HEK293 (cell line): ENCODE data around the gene ARHGEF37.
A peak's percentile ranks its signal among the peaks of the same experiment; 100 is the strongest.

ENCODE experiments used
- CTCF ChIA-PET: fragments of 350-600 bp; formaldehyde crosslinking; extraction: SDS; loops from one replicate; lab custom pipeline; 2021; ENCODE audit warnings: antibody characterized with exemption; lab: Yijun Ruan, JAX
- POLR2A ChIA-PET: fragments of 300-600 bp; formaldehyde crosslinking; extraction: SDS; loops from one replicate; lab custom pipeline; 2020; ENCODE audit warnings: antibody characterized with exemption, inconsistent platforms; lab: Yijun Ruan, JAX
- H3K27ac ChIP-seq: fragments of 200-500 bp; sonication (Bioruptor generic); 2 replicates; pipeline ENCODE4 v1.5.1; 2014; ENCODE audit warnings: low read depth, low read length, control low read depth, inconsistent platforms; ENCODE audit errors: extremely low read depth
- H3K36me3 ChIP-seq, 2 experiments: fragments of 200-500 bp in 1 of 2; sonication (Bioruptor generic) in 1 of 2; 1 replicate in 1 of 2; 2 replicates in 1 of 2; pipeline ENCODE4 v1.5.1; 2014 to 2017; ENCODE audit warnings: inconsistent platforms in 2 of 2, low read length in 2 of 2; ENCODE audit not compliant: control insufficient read depth in 2 of 2, insufficient read depth in 1 of 2
- H3K4me1 ChIP-seq: fragments of 200-500 bp; sonication (Bioruptor generic); 2 replicates; pipeline ENCODE4 v1.5.1; 2014; ENCODE audit warnings: mild to moderate bottlenecking, low read length, inconsistent platforms; ENCODE audit not compliant: control insufficient read depth, insufficient read depth
- H3K4me3 ChIP-seq: 2 replicates; pipeline ENCODE4 v1.5.1; 2011; ENCODE audit warnings: low read depth, mild to moderate bottlenecking, control low read depth, low read length, moderate library complexity
- H3K9me3 ChIP-seq: fragments of 200-500 bp; sonication (Bioruptor generic); 2 replicates; pipeline ENCODE4 v1.5.1; 2014; ENCODE audit warnings: low read depth, low read length, inconsistent platforms; ENCODE audit not compliant: control insufficient read depth, insufficient read depth
- BCL6B ChIP-seq: fragments of 450-650 bp; formaldehyde crosslinking; IDR thresholded peaks from 2 replicates; pipeline ENCODE4 v1.5.1; 2017; ENCODE audit warnings: missing biosample characterization, missing genetic modification characterization
- FEZF1 ChIP-seq: fragments of 450-650 bp; formaldehyde crosslinking; IDR thresholded peaks from 2 replicates; pipeline ENCODE4 v1.5.1; 2016; ENCODE audit warnings: missing biosample characterization, missing genetic modification characterization
- GLIS1 ChIP-seq: fragments of 450-650 bp; formaldehyde crosslinking; IDR thresholded peaks from 2 replicates; pipeline ENCODE4 v1.5.1; 2016; ENCODE audit warnings: missing biosample characterization, missing genetic modification characterization
- GLIS2 ChIP-seq: fragments of 450-650 bp; formaldehyde crosslinking; IDR thresholded peaks from 2 replicates; pipeline ENCODE4 v1.5.1; 2016; ENCODE audit warnings: missing biosample characterization, missing genetic modification characterization
- HOXA7 ChIP-seq: sonication (generic); formaldehyde crosslinking; IDR thresholded peaks from 2 replicates; pipeline ENCODE4 v1.8.1; 2022; ENCODE audit warnings: missing genetic modification reagents, borderline replicate concordance
- MEIS1 ChIP-seq: sonication (generic); formaldehyde crosslinking; IDR thresholded peaks from 2 replicates; pipeline ENCODE4 v1.8.1; 2022; ENCODE audit warnings: missing genetic modification reagents, mild to moderate bottlenecking, borderline replicate concordance
- OSR2 ChIP-seq: fragments of 450-650 bp; formaldehyde crosslinking; IDR thresholded peaks from 2 replicates; pipeline ENCODE4 v1.5.1; 2016; ENCODE audit warnings: missing biosample characterization, missing genetic modification characterization
- TCF7L2 ChIP-seq: IDR thresholded peaks from 2 replicates; pipeline ENCODE4 v1.6.1; 2011; ENCODE audit warnings: low read depth, mild to moderate bottlenecking, inconsistent platforms, low read length, moderate library complexity, borderline replicate concordance
- ZBTB10 ChIP-seq: fragments of 450-650 bp; formaldehyde crosslinking; IDR thresholded peaks from 2 replicates; pipeline ENCODE4 v1.5.1; 2016; ENCODE audit warnings: missing biosample characterization, missing genetic modification characterization
- ZBTB20 ChIP-seq: fragments of 450-650 bp; formaldehyde crosslinking; IDR thresholded peaks from 2 replicates; pipeline ENCODE4 v1.5.1; 2016; ENCODE audit warnings: missing biosample characterization, missing genetic modification characterization
- ZBTB8A ChIP-seq: fragments of 450-650 bp; formaldehyde crosslinking; IDR thresholded peaks from 2 replicates; pipeline ENCODE4 v1.5.1; 2016; ENCODE audit warnings: missing biosample characterization, missing genetic modification characterization
- ZFHX2 ChIP-seq: fragments of 450-650 bp; formaldehyde crosslinking; conservative IDR thresholded peaks from 2 replicates; pipeline ENCODE4 v1.5.1; 2016; ENCODE audit warnings: missing biosample characterization, missing genetic modification characterization
- ZIC2 ChIP-seq: fragments of 450-650 bp; formaldehyde crosslinking; IDR thresholded peaks from 2 replicates; pipeline ENCODE4 v1.5.1; 2016; ENCODE audit warnings: missing biosample characterization, missing genetic modification characterization
- ZNF121 ChIP-seq: fragments of 450-650 bp; formaldehyde crosslinking; IDR thresholded peaks from 2 replicates; pipeline ENCODE4 v1.5.1; 2016; ENCODE audit warnings: missing biosample characterization, missing genetic modification characterization
- ZNF133 ChIP-seq: fragments of 450-650 bp; formaldehyde crosslinking; IDR thresholded peaks from 2 replicates; pipeline ENCODE4 v1.5.1; 2016; ENCODE audit warnings: missing biosample characterization, missing genetic modification characterization
- ZNF175 ChIP-seq: fragments of 450-650 bp; formaldehyde crosslinking; IDR thresholded peaks from 2 replicates; pipeline ENCODE4 v1.5.1; 2016; ENCODE audit warnings: missing biosample characterization, missing genetic modification characterization
- ZNF223 ChIP-seq: fragments of 450-650 bp; formaldehyde crosslinking; IDR thresholded peaks from 2 replicates; pipeline ENCODE4 v1.5.1; 2016; ENCODE audit warnings: missing biosample characterization, missing genetic modification characterization
- ZNF248 ChIP-seq: fragments of 450-650 bp; formaldehyde crosslinking; IDR thresholded peaks from 2 replicates; pipeline ENCODE4 v1.5.1; 2017; ENCODE audit warnings: missing biosample characterization, missing genetic modification characterization
- ZNF311 ChIP-seq: fragments of 450-650 bp; formaldehyde crosslinking; IDR thresholded peaks from 2 replicates; pipeline ENCODE4 v1.5.1; 2017; ENCODE audit warnings: missing biosample characterization, missing genetic modification characterization, borderline replicate concordance
- ZNF350 ChIP-seq: fragments of 450-650 bp; formaldehyde crosslinking; IDR thresholded peaks from 2 replicates; pipeline ENCODE4 v1.5.0; 2017; ENCODE audit warnings: missing biosample characterization, mild to moderate bottlenecking, missing genetic modification characterization
- ZNF362 ChIP-seq: fragments of 450-650 bp; formaldehyde crosslinking; IDR thresholded peaks from 2 replicates; pipeline ENCODE4 v1.5.1; 2016; ENCODE audit warnings: missing biosample characterization, missing genetic modification characterization
- ZNF394 ChIP-seq: fragments of 450-650 bp; formaldehyde crosslinking; IDR thresholded peaks from 2 replicates; pipeline ENCODE4 v1.5.1; 2016; ENCODE audit warnings: missing biosample characterization, missing genetic modification characterization, mild to moderate bottlenecking, moderate library complexity, borderline replicate concordance
- ZNF416 ChIP-seq: fragments of 450-650 bp; formaldehyde crosslinking; IDR thresholded peaks from 2 replicates; pipeline ENCODE4 v1.5.1; 2016; ENCODE audit warnings: missing biosample characterization, missing genetic modification characterization
- ZNF449 ChIP-seq: fragments of 450-650 bp; formaldehyde crosslinking; IDR thresholded peaks from 2 replicates; pipeline ENCODE4 v1.5.1; 2017; ENCODE audit warnings: missing biosample characterization, mild to moderate bottlenecking, missing genetic modification characterization, moderate library complexity
- ZNF610 ChIP-seq: fragments of 450-650 bp; formaldehyde crosslinking; IDR thresholded peaks from 2 replicates; pipeline ENCODE4 v1.5.1; 2016; ENCODE audit warnings: missing biosample characterization, missing genetic modification characterization, borderline replicate concordance
- ZNF701 ChIP-seq: fragments of 450-650 bp; formaldehyde crosslinking; IDR thresholded peaks from 2 replicates; pipeline ENCODE4 v1.5.1; 2016; ENCODE audit warnings: missing biosample characterization, missing genetic modification characterization
- ZSCAN30 ChIP-seq: fragments of 450-650 bp; IDR thresholded peaks from 2 replicates; pipeline ENCODE4 v1.5.1; 2018; ENCODE audit warnings: missing biosample characterization, mild to moderate bottlenecking, missing genetic modification characterization, moderate library complexity

ARHGEF37 gene

GRCh38 chr5:149645236-149645635 is 63.9 kb downstream of the ARHGEF37 start:
- Histone ChIP-seq H3K4me1 (peaks cover 4% of the 10 kb centered on the region; the same call in 1 of the 2 replicates), H3K4me3 (no peak overlapping the region), H3K9me3 (no peaks in the 10 kb centered on the region), H3K36me3 (no peaks in the 10 kb centered on the region), H3K27ac (no peak overlapping the region)
- TF ChIP-seq ZNF223 (tag by site-specific recombination) (no peak), TCF7L2 (no peak), BCL6B (tag by site-specific recombination) (no peak), ZNF701 (tag by site-specific recombination) (no peak), ZNF610 (tag by site-specific recombination) (no peak)
- ChIA-PET POLR2A (no interaction called here), CTCF (interaction anchor here (0.9 to 18.8 kb wide), 7 partner anchors 9 to 345 kb away, joined by 3 to 263 read pairs (median 5); no protein-coding TSS in a partner anchor)

GRCh38 chr5:149645725-149646124 is 64.4 kb downstream of the ARHGEF37 start:
- Histone ChIP-seq H3K36me3 (no peaks in the 10 kb centered on the region), H3K4me1 (peaks cover 4% of the 10 kb centered on the region; the same call in 1 of the 2 replicates), H3K4me3 (no peak overlapping the region), H3K27ac (no peak overlapping the region)
- POLR2A ChIA-PET: no interaction called here
- TF ChIP-seq ZNF350 (no peak), ZNF248 (tag by site-specific recombination) (no peak), HOXA7 (CRISPR knock-in tag) (no peak), ZBTB8A (tag by site-specific recombination) (no peak)
- TF ChIP-seq, all 188 proteins: peak for 0
- H3K9me3 ChIP-seq: no peaks in the 10 kb centered on the region
- CTCF ChIA-PET: interaction anchor here (0.9 to 18.8 kb wide), 5 partner anchors 10 to 345 kb away, joined by 3 to 263 read pairs (median 6); no protein-coding TSS in a partner anchor

GRCh38 chr5:149646564-149646963 is 65.3 kb downstream of the ARHGEF37 start:
- no peak overlapping the region for H3K27ac ChIP-seq
- POLR2A ChIA-PET: no interaction called here
- no peak for TF ChIP-seq ZNF133 (tag by site-specific recombination)
- no peak for TF ChIP-seq ZBTB20
- TF ChIP-seq ZNF449 (tag by site-specific recombination): no peak
- TF ChIP-seq ZNF416 (tag by site-specific recombination): no peak
- no peak for TF ChIP-seq GLIS2 (tag by site-specific recombination)
- TF ChIP-seq GLIS1: peak; percentile 54; the same call in 1 of the 2 replicates
- TF ChIP-seq ZIC2 (tag by site-specific recombination): peak; percentile 22; the same call in 1 of the 2 replicates
- TF ChIP-seq FEZF1 (tag by site-specific recombination): no peak
- no peak for TF ChIP-seq ZNF350
- TF ChIP-seq MEIS1 (CRISPR knock-in tag): 0 out of 2 replicates have a peak, but pooled peaks have one; percentile 32
- peak; percentile 37; the same call in 1 of the 2 replicates for TF ChIP-seq OSR2 (tag by site-specific recombination)
- TF ChIP-seq ZNF362 (tag by site-specific recombination): no peak
- TF ChIP-seq ZNF121: no peak
- no peak for TF ChIP-seq ZNF394 (tag by site-specific recombination)
- no peak for TF ChIP-seq ZNF175
- TF ChIP-seq ZFHX2 (tag by site-specific recombination): peak; percentile 85
- TF ChIP-seq ZBTB10 (tag by site-specific recombination): no peak
- no peak for TF ChIP-seq ZNF311 (tag by site-specific recombination)
- TF ChIP-seq ZSCAN30 (tag by site-specific recombination): no peak

More at GRCh38 chr5:149646564-149646963, 65.3 kb downstream of the ARHGEF37 start:
- CTCF ChIA-PET: interaction anchor here (1.0 to 18.8 kb wide), 5 partner anchors 10 to 186 kb away, joined by 3 to 263 read pairs (median 4); no protein-coding TSS in a partner anchor
- Histone ChIP-seq H3K4me3 (no peak overlapping the region), H3K36me3 (no peaks in the 10 kb centered on the region), H3K9me3 (no peaks in the 10 kb centered on the region), H3K4me1 (peaks cover 4% of the 10 kb centered on the region; the same call in 1 of the 2 replicates)
